HCT116 (cell line): ENCODE measurements around the gene LRP1B. TPM values are rescaled to one million over a fixed set of nuclear protein-coding genes. Genes with fewer than 3 reads are reported as not detected.

Experiments
- ATAC-seq: fragments of 200-7000 bp; cut with Tn5 transposase; 2 replicates; pipeline ENCODE4 v1.9.1; 2020; ENCODE audit warnings: mild to moderate bottlenecking, moderate library complexity
- BruUV-seq: library from RNA; stranded (reverse); fragments of 400-500 nt; replicated peaks from 2 replicates; lab custom pipeline; 2021; lab: Mats Ljungman, UMichigan
- CTCF ChIA-PET: fragments of 300-600 bp; sonication (Branson Sonifier 250); formaldehyde crosslinking; loops from one replicate; lab custom pipeline; 2021; ENCODE audit warnings: antibody characterized with exemption; lab: Charles Lee
- POLR2A ChIA-PET: fragments of 300-600, 350-600 bp; sonication (Branson Sonifier 250); formaldehyde crosslinking; loops from one replicate; lab custom pipeline; 2021; ENCODE audit warnings: antibody characterized with exemption; lab: Charles Lee
- RAD21 ChIA-PET, 2 experiments: fragments of 300-600 bp; sonication (Branson Sonifier 250); formaldehyde crosslinking; loops; one replicate each; lab custom pipeline; 2023; ENCODE audit warnings: low total read pairs in 2 of 2; ENCODE audit not compliant: uncharacterized antibody in 2 of 2, unreplicated experiment in 2 of 2, low non-redundant PET in 1 of 2; lab: Charles Lee
- DNase-seq: peaks from one replicate; pipeline ENCODE4 v3.0.0-alpha.2; 2010; ENCODE audit warnings: low read depth, low spot score
- H2AFZ ChIP-seq: fragments of 200-600 bp; shearing (Covaris generic), sonication (generic); 2 replicates; pipeline ENCODE4 v1.6.1; 2017; ENCODE audit warnings: low read depth, mixed run types, mixed read lengths, antibody characterized with exemption, low read length; ENCODE audit not compliant: poor library complexity, severe bottlenecking
- H3K27ac ChIP-seq: 2 replicates; pipeline ENCODE4 v1.5.1; 2012; ENCODE audit warnings: low read depth, low read length
- H3K27me3 ChIP-seq: fragments of 200-600 bp; sonication (generic); 2 replicates; pipeline ENCODE4 v1.6.1; 2016; ENCODE audit warnings: mixed run types, low read length, mixed read lengths; ENCODE audit not compliant: insufficient read depth
- H3K36me3 ChIP-seq, 2 experiments: fragments of 200-500 bp in 1 of 2; fragments of 200-600 bp in 1 of 2; sonication (Bioruptor generic) in 1 of 2; sonication (generic) in 1 of 2; 2 replicates each; pipeline versions ENCODE4 v1.5.1 to v1.6.1; 2014 to 2016; ENCODE audit warnings: low read length in 2 of 2, inconsistent platforms in 1 of 2, mixed read lengths in 1 of 2, mixed run types in 1 of 2; ENCODE audit not compliant: insufficient read depth in 2 of 2, control insufficient read depth in 1 of 2
- H3K4me1 ChIP-seq, 2 experiments: fragments of 200-600 bp in 1 of 2; sonication (generic) in 1 of 2; 2 replicates each; pipeline versions ENCODE4 v1.5.1 to v1.6.1; 2012 to 2017; ENCODE audit warnings: low read length in 2 of 2, inconsistent platforms in 1 of 2, mild to moderate bottlenecking in 1 of 2, mixed read lengths in 1 of 2, mixed run types in 1 of 2, moderate library complexity in 1 of 2; ENCODE audit not compliant: insufficient read depth in 2 of 2, control insufficient read depth in 1 of 2
- H3K4me2 ChIP-seq: fragments of 200-600 bp; sonication (generic); 2 replicates; pipeline ENCODE4 v1.6.1; 2017; ENCODE audit warnings: mixed run types, low read length, mixed read lengths
- H3K4me3 ChIP-seq, 2 experiments: fragments of 200-600 bp in 1 of 2; sonication (generic) in 1 of 2; replicated peaks in 1 of 2; 2 replicates each; pipeline ENCODE4 v1.5.1; 2011 to 2016; ENCODE audit warnings: low read length in 2 of 2, control low read depth in 1 of 2, low read depth in 1 of 2, mild to moderate bottlenecking in 1 of 2, mixed read lengths in 1 of 2, mixed run types in 1 of 2
- H3K79me2 ChIP-seq: fragments of 200-600 bp; sonication (generic); 2 replicates; pipeline ENCODE4 v1.6.1; 2017; ENCODE audit warnings: mild to moderate bottlenecking, mixed run types, low read length, moderate library complexity, mixed read lengths; ENCODE audit not compliant: insufficient read depth
- H3K9ac ChIP-seq: fragments of 200-600 bp; sonication (generic); 2 replicates; pipeline ENCODE4 v1.6.1; 2016; ENCODE audit warnings: low read length, mixed read lengths
- H3K9me2 ChIP-seq: fragments of 200-600 bp; sonication (generic), shearing (Covaris generic); 2 replicates; pipeline ENCODE4 v1.6.1; 2017; ENCODE audit warnings: mixed run types, mild to moderate bottlenecking, moderate library complexity; ENCODE audit not compliant: insufficient read depth
- H3K9me3 ChIP-seq, 2 experiments: fragments of 200-500 bp in 1 of 2; fragments of 200-600 bp in 1 of 2; sonication (Bioruptor generic) in 1 of 2; sonication (generic) in 1 of 2; 2 replicates each; pipeline ENCODE4 v1.6.1; 2014 to 2017; ENCODE audit warnings: low read length in 2 of 2, mixed read lengths in 2 of 2, inconsistent platforms in 1 of 2, low read depth in 1 of 2, mild to moderate bottlenecking in 1 of 2, mixed run types in 1 of 2, moderate library complexity in 1 of 2; ENCODE audit not compliant: control insufficient read depth in 1 of 2, insufficient read depth in 1 of 2
- H4K20me1 ChIP-seq: fragments of 200-600 bp; sonication (generic), shearing (Covaris generic); 2 replicates; pipeline ENCODE4 v1.6.1; 2017; ENCODE audit warnings: mixed run types, mild to moderate bottlenecking, moderate library complexity; ENCODE audit not compliant: insufficient read depth
- CEBPB ChIP-seq: IDR thresholded peaks from 2 replicates; pipeline ENCODE4 v1.6.1; 2012; ENCODE audit warnings: low read depth
- ELF1 ChIP-seq: IDR thresholded peaks from 2 replicates; pipeline ENCODE4 v1.6.1; 2012; ENCODE audit warnings: low read depth, borderline replicate concordance
- FOSL1 ChIP-seq: IDR thresholded peaks from 2 replicates; pipeline ENCODE4 v1.6.1; 2012; ENCODE audit warnings: low read depth
- POLR2AphosphoS5 ChIP-seq: IDR thresholded peaks from 2 replicates; pipeline ENCODE4 v1.6.1; 2011; ENCODE audit warnings: mild to moderate bottlenecking, low read depth, low read length, moderate library complexity
- RAD21 ChIP-seq: IDR thresholded peaks from 2 replicates; pipeline ENCODE4 v1.6.1; 2012; ENCODE audit warnings: low read depth, mild to moderate bottlenecking
- SP1 ChIP-seq: IDR thresholded peaks from 2 replicates; pipeline ENCODE4 v1.6.1; 2012; ENCODE audit warnings: low read depth
- SRF ChIP-seq: IDR thresholded peaks from 2 replicates; pipeline ENCODE4 v1.6.1; 2012; ENCODE audit warnings: low read depth
- intact Hi-C: fragments of 100-400 bp; cut with micrococcal nuclease; formaldehyde crosslinking; loops from 2 replicates; pipeline ENCODE4 v1.10.0; 2022
- total RNA-seq: library from RNA; stranded (reverse); gene quantifications from one replicate; pipeline ENCODE4 v1.2.1, GENCODE V29; 2021; ENCODE audit not compliant: unreplicated experiment
- TF ChIP-seq, protein P1 (sequence below): IDR thresholded peaks from 2 replicates; pipeline ENCODE4 v1.6.1; 2012; ENCODE audit warnings: low read depth

Gene LRP1B
- total RNA-seq, 1 experiment from 2014 or later: 0.34 TPM

DNA sequence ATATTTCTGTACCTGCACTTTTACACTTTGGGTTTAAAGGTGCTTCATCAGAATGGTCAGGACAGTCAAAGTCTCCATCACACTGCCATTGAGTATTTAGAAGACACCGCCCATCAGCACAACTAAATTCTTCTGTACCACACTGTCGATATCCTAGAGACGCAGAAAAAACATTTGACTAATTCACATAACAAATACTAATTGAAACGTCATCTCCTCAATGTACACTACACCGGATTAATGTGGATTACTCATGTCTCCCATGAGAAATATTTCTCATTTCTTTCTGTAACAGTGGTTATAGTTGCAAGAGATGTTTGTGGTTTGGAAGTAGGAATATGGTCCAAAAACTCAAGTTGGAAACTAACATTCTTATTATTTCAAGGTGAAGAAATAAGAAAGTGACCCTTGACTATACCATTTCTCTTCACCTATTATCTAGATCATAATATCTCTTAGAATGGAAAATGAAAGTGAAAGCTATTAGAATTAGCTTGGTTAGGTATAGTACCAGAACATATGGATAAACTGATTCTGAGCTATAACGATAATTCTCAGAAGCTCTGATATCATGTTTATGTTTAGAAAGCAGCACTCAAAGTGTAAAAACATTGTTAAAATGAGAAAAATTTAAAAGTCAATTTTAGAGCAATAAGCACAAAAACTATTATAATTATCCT, 1627.7 kb downstream of the LRP1B start:
- ATAC-seq (no peak), DNase-seq (no peak)
- Histone ChIP-seq H2AFZ (no peak overlapping the region), H3K4me2 (no peak overlapping the region; the same call in 1 of the 2 replicates), H3K9ac (no peak overlapping the region), H3K36me3 (no peaks in the 10 kb centered on the region), H3K79me2 (no peaks in the 10 kb centered on the region), H3K9me2 (no peaks in the 10 kb centered on the region), H3K27me3 (no peaks in the 10 kb centered on the region), H3K4me3 (no peak overlapping the region), H3K27ac (no peak overlapping the region), H4K20me1 (no peaks in the 10 kb centered on the region), H3K4me1 (no peaks in the 10 kb centered on the region), H3K9me3 (no peaks in the 10 kb centered on the region)
- ChIA-PET RAD21 (no interaction called here), CTCF (no interaction called here), POLR2A (no interaction called here)
- BruUV-seq: no TSS peak
- TF ChIP-seq RAD21: no peak
- no peak for TF ChIP-seq SRF
- TF ChIP-seq CEBPB: no peak
- TF ChIP-seq SP1: no peak
- TF ChIP-seq, protein P1, sequence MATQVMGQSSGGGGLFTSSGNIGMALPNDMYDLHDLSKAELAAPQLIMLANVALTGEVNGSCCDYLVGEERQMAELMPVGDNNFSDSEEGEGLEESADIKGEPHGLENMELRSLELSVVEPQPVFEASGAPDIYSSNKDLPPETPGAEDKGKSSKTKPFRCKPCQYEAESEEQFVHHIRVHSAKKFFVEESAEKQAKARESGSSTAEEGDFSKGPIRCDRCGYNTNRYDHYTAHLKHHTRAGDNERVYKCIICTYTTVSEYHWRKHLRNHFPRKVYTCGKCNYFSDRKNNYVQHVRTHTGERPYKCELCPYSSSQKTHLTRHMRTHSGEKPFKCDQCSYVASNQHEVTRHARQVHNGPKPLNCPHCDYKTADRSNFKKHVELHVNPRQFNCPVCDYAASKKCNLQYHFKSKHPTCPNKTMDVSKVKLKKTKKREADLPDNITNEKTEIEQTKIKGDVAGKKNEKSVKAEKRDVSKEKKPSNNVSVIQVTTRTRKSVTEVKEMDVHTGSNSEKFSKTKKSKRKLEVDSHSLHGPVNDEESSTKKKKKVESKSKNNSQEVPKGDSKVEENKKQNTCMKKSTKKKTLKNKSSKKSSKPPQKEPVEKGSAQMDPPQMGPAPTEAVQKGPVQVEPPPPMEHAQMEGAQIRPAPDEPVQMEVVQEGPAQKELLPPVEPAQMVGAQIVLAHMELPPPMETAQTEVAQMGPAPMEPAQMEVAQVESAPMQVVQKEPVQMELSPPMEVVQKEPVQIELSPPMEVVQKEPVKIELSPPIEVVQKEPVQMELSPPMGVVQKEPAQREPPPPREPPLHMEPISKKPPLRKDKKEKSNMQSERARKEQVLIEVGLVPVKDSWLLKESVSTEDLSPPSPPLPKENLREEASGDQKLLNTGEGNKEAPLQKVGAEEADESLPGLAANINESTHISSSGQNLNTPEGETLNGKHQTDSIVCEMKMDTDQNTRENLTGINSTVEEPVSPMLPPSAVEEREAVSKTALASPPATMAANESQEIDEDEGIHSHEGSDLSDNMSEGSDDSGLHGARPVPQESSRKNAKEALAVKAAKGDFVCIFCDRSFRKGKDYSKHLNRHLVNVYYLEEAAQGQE: no peak
- TF ChIP-seq FOSL1: no peak
- no peak for TF ChIP-seq POLR2AphosphoS5
- no peak for TF ChIP-seq ELF1
- intact Hi-C loops: no loop called here
